Fibroblast of mammary gland (primary cell): Measurements from ENCODE around the gene DGCR2.
"Not testable (repeated sequence)": the region's sequence is repeated elsewhere in the genome, so short reads cannot be mapped to it uniquely, and the experiment has no call there.

Source experiments
- DNase-seq: peaks from one replicate; pipeline ENCODE4 v3.0.0-alpha.2; 2010; ENCODE audit warnings: low read depth
- H3K4me3 ChIP-seq: 2 replicates; pipeline ENCODE4 v1.5.1; 2011; ENCODE audit warnings: low read depth, mild to moderate bottlenecking, low read length, moderate library complexity; ENCODE audit not compliant: control insufficient read depth
- CTCF ChIP-seq: conservative IDR thresholded peaks from 2 replicates; pipeline ENCODE4 v1.5.1; 2011; ENCODE audit warnings: low read depth, low read length, inconsistent platforms; ENCODE audit not compliant: control insufficient read depth, insufficient read depth

The DGCR2 gene

GRCh38 chr22:19088866-19089595 lies 33.2 kb downstream of the DGCR2 start:
- no peak for DNase-seq
- TF ChIP-seq CTCF: no peak
- H3K4me3 ChIP-seq: no peak overlapping the region

- no peak overlapping the region for H3K4me3 ChIP-seq
- DNase-seq: peak; percentile 68
- no peak for TF ChIP-seq CTCF
Measured at GRCh38 chr22:19086896-19087295, 35.3 kb downstream of the DGCR2 start.

GRCh38 chr22:19086417-19086816 lies 35.8 kb downstream of the DGCR2 start:
- DNase-seq: no peak
- no peak overlapping the region for H3K4me3 ChIP-seq
- no peak for TF ChIP-seq CTCF

DNA sequence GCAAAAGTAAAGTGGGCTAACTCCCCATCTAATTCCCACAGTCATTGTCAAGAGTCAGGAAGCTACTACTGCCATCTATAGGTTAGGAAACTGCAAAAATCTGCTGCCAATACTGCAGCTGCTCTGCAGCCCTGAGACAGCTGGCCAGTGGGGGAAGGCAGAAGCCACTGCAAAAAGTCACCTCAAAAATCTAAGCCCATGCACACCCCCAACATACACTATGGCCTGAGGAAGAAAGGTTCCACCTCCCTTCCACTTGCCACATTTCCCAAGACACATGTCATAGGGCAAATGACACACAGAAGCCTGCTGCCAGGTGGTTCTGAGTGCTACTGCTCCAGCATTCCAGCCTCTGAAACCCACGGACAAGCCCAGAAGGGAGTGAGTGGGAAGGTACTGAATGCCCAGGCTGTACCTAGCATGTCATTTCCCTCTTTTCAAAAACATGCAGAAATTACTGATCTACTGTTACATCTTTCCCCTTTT lies 36.9 kb downstream of the DGCR2 start:
- peak; percentile 43 for DNase-seq
- no peak overlapping the region for H3K4me3 ChIP-seq
- TF ChIP-seq CTCF: peak; percentile 50

- not testable (repeated sequence) for H3K4me3 ChIP-seq, DNase-seq
Measured at GRCh38 chr22:19084586-19084985, 37.6 kb downstream of the DGCR2 start.

DNA sequence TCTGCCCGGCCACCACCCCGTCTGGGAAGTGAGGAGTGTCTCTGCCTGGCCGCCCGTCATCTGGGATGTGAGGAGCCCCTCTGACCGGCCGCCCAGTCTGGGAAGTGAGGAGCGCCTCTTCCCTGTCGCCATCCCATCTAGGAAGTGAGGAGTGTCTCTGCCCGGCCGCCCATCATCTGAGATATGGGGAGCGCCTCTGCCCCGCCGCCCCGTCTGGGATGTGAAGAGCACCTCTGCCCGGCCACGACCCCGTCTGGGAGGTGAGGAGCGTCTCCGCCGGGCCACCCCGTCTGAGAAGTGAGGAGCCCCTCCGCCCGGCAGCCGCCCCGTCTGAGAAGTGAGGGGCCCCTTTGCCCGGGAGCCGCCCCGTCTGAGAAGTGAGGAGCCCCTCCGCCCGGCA lies 38.1 kb downstream of the DGCR2 start:
- not testable (repeated sequence) for DNase-seq, H3K4me3 ChIP-seq

DNA sequence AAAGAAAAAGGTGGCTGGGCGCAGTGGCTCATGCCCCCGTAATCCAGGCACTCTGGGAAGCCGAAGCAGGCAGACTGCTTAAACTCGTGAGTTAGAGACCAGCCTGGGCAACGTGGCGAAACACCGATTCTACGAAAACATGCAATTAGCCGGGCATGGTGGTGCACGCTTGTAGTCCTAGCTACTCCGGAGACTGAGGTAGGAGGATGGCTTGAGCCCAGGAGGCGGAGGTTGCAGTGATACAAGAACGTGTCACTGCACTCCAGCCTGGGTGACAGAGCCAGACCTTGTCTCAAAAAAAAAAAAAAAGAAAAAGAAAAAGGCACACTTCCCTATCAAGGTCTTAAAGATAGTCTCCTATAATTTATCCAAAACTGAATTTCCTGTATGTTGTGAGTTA lies 39.4 kb downstream of the DGCR2 start:
- no peak overlapping the region for H3K4me3 ChIP-seq
- no peak for DNase-seq
- TF ChIP-seq CTCF: no peak

DNA sequence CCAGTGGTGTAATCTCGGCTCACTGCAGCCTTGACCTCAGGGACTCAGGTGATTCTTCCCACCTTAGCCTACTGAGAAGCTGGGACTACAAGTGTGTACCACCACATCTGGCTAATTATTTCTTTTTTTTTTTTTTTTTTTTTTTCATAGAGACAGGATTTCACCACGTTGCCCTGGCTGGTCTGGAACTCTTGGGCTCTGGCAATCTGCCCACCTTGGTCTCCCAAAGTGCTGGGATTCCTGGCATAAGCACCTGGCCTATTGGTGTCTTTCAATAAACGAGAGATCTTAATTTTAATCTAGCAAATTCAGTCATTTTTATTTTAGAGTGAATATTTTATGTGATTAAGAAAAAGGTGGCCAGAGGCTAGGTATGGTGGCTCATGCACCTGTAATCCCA lies 40.1 kb downstream of the DGCR2 start:
- no peak for DNase-seq
- H3K4me3 ChIP-seq: no peak overlapping the region
- no peak for TF ChIP-seq CTCF
